GM12878 (cell line): ENCODE results near the gene ADA.
"Not testable (repeated sequence)": the region's sequence is repeated elsewhere in the genome, so short reads cannot be mapped to it uniquely, and the experiment has no call there.

Experiments used
- CTCF ChIP-seq, 3 experiments: IDR thresholded peaks in 2 of 3; conservative IDR thresholded peaks in 1 of 3; 2 replicates each; pipeline ENCODE4 v1.5.1; 2011; ENCODE audit warnings: low read depth in 3 of 3, low read length in 3 of 3, mild to moderate bottlenecking in 3 of 3, control low read depth in 2 of 3, moderate library complexity in 2 of 3, inconsistent platforms in 1 of 3, mixed read lengths in 1 of 3; ENCODE audit not compliant: control insufficient read depth in 2 of 3, insufficient read depth in 1 of 3; ENCODE audit errors: extremely low read depth in 1 of 3
- E2F4 ChIP-seq: IDR thresholded peaks from 2 replicates; pipeline ENCODE4 v1.6.1; 2012; ENCODE audit warnings: low read depth, low read length, improper control_type of control experiment
- POLR2A ChIP-seq: IDR thresholded peaks from 2 replicates; pipeline ENCODE4 v1.6.1; 2011; ENCODE audit warnings: low read depth, mild to moderate bottlenecking, low read length
- TAF1 ChIP-seq: IDR thresholded peaks from 2 replicates; pipeline ENCODE4 v1.6.1; 2011; ENCODE audit warnings: mild to moderate bottlenecking, low read depth, low read length, borderline replicate concordance
- USF1 ChIP-seq: IDR thresholded peaks from 2 replicates; pipeline ENCODE4 v1.6.1; 2011; ENCODE audit warnings: borderline replicate concordance, low read depth, mild to moderate bottlenecking, moderate library complexity, mixed read lengths, low read length; ENCODE audit not compliant: insufficient read depth; ENCODE audit errors: extremely low read length
- YY1 ChIP-seq: IDR thresholded peaks from 2 replicates; pipeline ENCODE4 v1.6.1; 2011; ENCODE audit warnings: low read depth, mild to moderate bottlenecking, low read length
- TF ChIP-seq, protein P1 (sequence below): fragments of 450-650 bp; formaldehyde crosslinking; IDR thresholded peaks from 2 replicates; pipeline ENCODE4 v1.5.0; 2022; ENCODE audit warnings: mild to moderate bottlenecking, missing genetic modification characterization

DNA sequence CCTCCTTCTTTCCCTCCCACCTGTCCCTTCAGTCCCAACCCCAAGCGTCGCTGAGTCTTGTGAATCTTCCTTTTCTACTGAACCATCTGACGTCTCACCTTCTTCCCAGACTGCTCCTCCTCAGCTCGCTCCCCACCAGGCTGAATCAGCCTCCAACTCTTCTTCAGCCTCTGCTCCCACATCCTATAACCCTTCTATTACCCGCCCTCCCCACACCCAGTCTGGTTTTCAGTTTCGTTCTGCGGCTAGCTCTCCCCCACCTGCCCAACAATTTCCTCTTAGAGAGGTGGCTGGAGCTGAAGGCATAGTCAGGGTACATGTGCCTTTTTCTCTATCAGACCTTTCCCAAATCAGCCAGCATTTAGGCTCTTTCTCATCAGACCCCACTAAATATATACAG is 20.0 kb upstream of the ADA start:
- not testable (repeated sequence) for TF ChIP-seq CTCF (IDR thresholded peaks at IDR 0.05 in 2 of 3, conservative IDR thresholded peaks at IDR 0.05 in 1 of 3; ENCODE audit: control insufficient read depth in 2 of 3, extremely low read depth in 1 of 3, insufficient read depth in 1 of 3, low read depth in 3 of 3, low read length in 3 of 3); POLR2A; E2F4; USF1; YY1; TAF1
- TF ChIP-seq, protein P1, sequence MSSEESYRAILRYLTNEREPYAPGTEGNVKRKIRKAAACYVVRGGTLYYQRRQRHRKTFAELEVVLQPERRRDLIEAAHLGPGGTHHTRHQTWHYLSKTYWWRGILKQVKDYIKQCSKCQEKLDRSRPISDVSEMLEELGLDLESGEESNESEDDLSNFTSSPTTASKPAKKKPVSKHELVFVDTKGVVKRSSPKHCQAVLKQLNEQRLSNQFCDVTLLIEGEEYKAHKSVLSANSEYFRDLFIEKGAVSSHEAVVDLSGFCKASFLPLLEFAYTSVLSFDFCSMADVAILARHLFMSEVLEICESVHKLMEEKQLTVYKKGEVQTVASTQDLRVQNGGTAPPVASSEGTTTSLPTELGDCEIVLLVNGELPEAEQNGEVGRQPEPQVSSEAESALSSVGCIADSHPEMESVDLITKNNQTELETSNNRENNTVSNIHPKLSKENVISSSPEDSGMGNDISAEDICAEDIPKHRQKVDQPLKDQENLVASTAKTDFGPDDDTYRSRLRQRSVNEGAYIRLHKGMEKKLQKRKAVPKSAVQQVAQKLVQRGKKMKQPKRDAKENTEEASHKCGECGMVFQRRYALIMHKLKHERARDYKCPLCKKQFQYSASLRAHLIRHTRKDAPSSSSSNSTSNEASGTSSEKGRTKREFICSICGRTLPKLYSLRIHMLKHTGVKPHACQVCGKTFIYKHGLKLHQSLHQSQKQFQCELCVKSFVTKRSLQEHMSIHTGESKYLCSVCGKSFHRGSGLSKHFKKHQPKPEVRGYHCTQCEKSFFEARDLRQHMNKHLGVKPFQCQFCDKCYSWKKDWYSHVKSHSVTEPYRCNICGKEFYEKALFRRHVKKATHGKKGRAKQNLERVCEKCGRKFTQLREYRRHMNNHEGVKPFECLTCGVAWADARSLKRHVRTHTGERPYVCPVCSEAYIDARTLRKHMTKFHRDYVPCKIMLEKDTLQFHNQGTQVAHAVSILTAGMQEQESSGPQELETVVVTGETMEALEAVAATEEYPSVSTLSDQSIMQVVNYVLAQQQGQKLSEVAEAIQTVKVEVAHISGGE (CRISPR knock-in tag) = not testable (repeated sequence)
